ENCODE data around the gene CRISPLD2. TPM values are rescaled to one million over a fixed set of nuclear protein-coding genes. Genes with fewer than 3 reads are reported as not detected.

The CRISPLD2 gene
- total RNA-seq, 1 donor from 2014 or later, result 3.3 TPM

DNA sequence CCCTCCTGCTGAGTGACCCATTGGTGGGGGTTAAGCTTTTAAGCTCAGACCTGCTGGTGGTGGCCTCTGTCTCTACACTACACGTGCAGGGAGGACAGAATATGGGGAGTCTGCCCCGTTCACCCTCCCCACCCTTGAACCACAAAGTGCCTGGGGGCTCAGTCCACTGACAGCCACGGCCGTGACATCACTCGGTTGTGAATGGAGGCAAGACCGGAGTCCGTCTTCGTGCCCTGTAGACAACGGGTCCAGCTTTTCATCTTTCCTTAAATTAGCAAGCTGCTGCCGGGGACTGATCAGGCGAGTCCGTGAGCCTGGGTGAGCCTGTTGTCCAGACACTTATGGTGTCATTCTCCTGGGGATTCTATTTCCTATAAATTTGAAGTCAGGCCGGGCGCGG, 67.4 kb downstream of the CRISPLD2 start:
- Mint-ChIP-seq H3K4me3 (ENCODE audit: unreplicated experiment) (no peak overlapping the region), H3K4me1 (ENCODE audit: unreplicated experiment) (peaks cover 24% of the 10 kb centered on the region), H3K27me3 (ENCODE audit: unreplicated experiment) (no peaks in the 10 kb centered on the region), H3K9me3 (ENCODE audit: unreplicated experiment) (no peaks in the 10 kb centered on the region), H3K27ac (ENCODE audit: unreplicated experiment) (no peak overlapping the region), H3K36me3 (ENCODE audit: unreplicated experiment) (no peaks in the 10 kb centered on the region)
- TF ChIP-seq, protein P1, sequence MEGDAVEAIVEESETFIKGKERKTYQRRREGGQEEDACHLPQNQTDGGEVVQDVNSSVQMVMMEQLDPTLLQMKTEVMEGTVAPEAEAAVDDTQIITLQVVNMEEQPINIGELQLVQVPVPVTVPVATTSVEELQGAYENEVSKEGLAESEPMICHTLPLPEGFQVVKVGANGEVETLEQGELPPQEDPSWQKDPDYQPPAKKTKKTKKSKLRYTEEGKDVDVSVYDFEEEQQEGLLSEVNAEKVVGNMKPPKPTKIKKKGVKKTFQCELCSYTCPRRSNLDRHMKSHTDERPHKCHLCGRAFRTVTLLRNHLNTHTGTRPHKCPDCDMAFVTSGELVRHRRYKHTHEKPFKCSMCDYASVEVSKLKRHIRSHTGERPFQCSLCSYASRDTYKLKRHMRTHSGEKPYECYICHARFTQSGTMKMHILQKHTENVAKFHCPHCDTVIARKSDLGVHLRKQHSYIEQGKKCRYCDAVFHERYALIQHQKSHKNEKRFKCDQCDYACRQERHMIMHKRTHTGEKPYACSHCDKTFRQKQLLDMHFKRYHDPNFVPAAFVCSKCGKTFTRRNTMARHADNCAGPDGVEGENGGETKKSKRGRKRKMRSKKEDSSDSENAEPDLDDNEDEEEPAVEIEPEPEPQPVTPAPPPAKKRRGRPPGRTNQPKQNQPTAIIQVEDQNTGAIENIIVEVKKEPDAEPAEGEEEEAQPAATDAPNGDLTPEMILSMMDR (IDR thresholded peaks at IDR 0.05), result no peak
- no peak for DNase-seq (ENCODE audit: extremely low spot score, unreplicated experiment)

- TF ChIP-seq, protein P1 (IDR thresholded peaks at IDR 0.05), result no peak
These were observed 68.7 kb downstream of the CRISPLD2 start for GRCh38 chr16:84888450-84888849.

DNA sequence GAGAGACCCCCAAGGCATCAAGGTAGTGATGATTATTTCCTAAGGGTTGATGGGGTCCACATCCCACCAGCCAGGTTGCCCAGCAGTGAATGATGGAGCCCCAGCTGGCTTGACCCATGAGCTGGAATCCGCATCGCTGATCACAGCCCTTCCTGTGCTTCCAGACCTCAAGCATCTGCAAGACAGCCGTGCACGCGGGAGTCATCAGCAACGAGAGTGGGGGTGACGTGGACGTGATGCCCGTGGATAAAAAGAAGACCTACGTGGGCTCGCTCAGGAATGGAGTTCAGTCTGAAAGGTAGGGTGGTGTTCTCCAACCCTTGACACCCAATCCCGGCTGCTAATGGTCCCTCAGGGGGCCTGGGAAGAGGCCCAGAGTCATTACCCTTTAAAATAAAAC, 69.3 kb downstream of the CRISPLD2 start:
- H3K9me3 Mint-ChIP-seq (ENCODE audit: unreplicated experiment), result peaks cover 3% of the 10 kb centered on the region
- no peak overlapping the region for H3K27ac Mint-ChIP-seq (ENCODE audit: unreplicated experiment)
- no peak overlapping the region for H3K4me3 Mint-ChIP-seq (ENCODE audit: unreplicated experiment)
- no peaks in the 10 kb centered on the region for H3K36me3 Mint-ChIP-seq (ENCODE audit: unreplicated experiment)
- H3K27me3 Mint-ChIP-seq (ENCODE audit: unreplicated experiment), result no peaks in the 10 kb centered on the region
- TF ChIP-seq, protein P1 (IDR thresholded peaks at IDR 0.05), result no peak
- peaks cover 16% of the 10 kb centered on the region for H3K4me1 Mint-ChIP-seq (ENCODE audit: unreplicated experiment)
- DNase-seq (ENCODE audit: extremely low spot score, unreplicated experiment), result no peak

More at GRCh38 chr16:84888450-84888849, 68.7 kb downstream of the CRISPLD2 start:
- H3K4me1 Mint-ChIP-seq (ENCODE audit: unreplicated experiment), result peaks cover 16% of the 10 kb centered on the region
- H3K36me3 Mint-ChIP-seq (ENCODE audit: unreplicated experiment), result no peaks in the 10 kb centered on the region
- H3K27ac Mint-ChIP-seq (ENCODE audit: unreplicated experiment), result no peak overlapping the region
- H3K9me3 Mint-ChIP-seq (ENCODE audit: unreplicated experiment), result no peaks in the 10 kb centered on the region
- H3K27me3 Mint-ChIP-seq (ENCODE audit: unreplicated experiment), result no peaks in the 10 kb centered on the region
- no peak for DNase-seq (ENCODE audit: extremely low spot score, unreplicated experiment)
- no peak overlapping the region for H3K4me3 Mint-ChIP-seq (ENCODE audit: unreplicated experiment)

DNA sequence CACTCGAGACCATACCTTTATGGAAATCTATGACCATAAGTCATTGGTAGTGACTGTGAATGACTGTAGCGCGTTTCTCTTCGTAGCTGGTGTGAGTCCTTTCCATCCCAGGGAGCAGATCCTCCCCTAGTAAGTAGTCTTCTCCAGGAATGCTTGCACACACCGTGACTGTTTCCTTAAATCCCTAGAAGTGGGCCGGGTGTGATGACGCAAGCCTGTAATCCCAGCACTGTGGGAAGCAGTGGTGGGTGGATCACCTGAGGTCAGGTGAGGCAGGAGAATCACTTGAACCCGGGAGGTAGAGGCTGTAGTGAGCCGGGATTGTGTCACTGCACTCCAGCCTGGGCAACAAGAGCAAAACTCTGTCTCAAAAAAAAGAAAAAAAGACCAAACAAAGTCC, 70.6 kb downstream of the CRISPLD2 start:
- Mint-ChIP-seq H3K4me1 (ENCODE audit: unreplicated experiment) (peaks cover 4% of the 10 kb centered on the region), H3K4me3 (ENCODE audit: unreplicated experiment) (no peak overlapping the region), H3K27ac (ENCODE audit: unreplicated experiment) (no peak overlapping the region), H3K9me3 (ENCODE audit: unreplicated experiment) (peaks cover 3% of the 10 kb centered on the region), H3K27me3 (ENCODE audit: unreplicated experiment) (no peaks in the 10 kb centered on the region), H3K36me3 (ENCODE audit: unreplicated experiment) (no peaks in the 10 kb centered on the region)
- TF ChIP-seq, protein P1 (IDR thresholded peaks at IDR 0.05), result no peak
- DNase-seq (ENCODE audit: extremely low spot score, unreplicated experiment), result no peak

DNA sequence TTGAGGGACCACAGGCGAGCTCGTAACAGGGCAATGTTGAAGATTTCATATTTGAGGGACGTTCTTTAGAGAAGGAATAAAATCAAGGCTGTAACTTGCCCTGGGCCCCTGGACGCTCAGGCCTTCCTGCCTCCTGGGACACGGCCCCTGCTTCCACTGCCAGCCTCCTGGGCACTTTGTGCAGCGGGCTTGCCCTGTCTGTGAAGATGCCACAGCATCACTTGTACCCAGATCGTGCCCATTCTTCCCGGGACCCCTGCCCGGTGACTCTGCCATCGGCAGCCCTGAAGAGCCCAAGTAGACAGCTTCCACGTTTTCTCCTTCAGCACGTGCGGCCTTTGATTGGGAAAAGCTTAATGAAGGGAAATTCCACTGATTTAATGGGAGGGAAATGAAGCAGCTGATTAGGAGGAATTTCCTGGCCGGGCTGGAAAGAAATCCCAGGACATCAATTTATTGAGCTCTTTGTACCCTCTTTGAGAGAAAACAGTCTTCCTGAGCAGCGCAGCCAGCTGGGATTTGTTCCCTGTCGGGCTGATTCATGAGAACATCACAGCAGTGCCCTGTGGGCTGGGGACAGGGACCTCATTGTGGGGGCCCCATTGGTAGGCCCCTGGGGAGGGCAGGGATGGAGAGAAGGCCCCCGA, 71.5 kb downstream of the CRISPLD2 start:
- Mint-ChIP-seq H3K4me3 (ENCODE audit: unreplicated experiment) (no peak overlapping the region), H3K36me3 (ENCODE audit: unreplicated experiment) (no peaks in the 10 kb centered on the region), H3K27me3 (ENCODE audit: unreplicated experiment) (no peaks in the 10 kb centered on the region), H3K4me1 (ENCODE audit: unreplicated experiment) (peaks cover 1% of the 10 kb centered on the region), H3K27ac (ENCODE audit: unreplicated experiment) (no peak overlapping the region), H3K9me3 (ENCODE audit: unreplicated experiment) (peaks cover 3% of the 10 kb centered on the region)
- DNase-seq (ENCODE audit: extremely low spot score, unreplicated experiment), result no peak
- TF ChIP-seq, protein P1 (IDR thresholded peaks at IDR 0.05), result no peak

All from osteocyte (in vitro differentiated cells).